Measurements from ENCODE around the gene OR2S2. TPM values are rescaled to one million over a fixed set of nuclear protein-coding genes. Genes with fewer than 3 reads are reported as not detected.

OR2S2 gene
- total RNA-seq, 1 donor from 2014 or later = not detected

- H3K4me1 ChIP-seq = no peaks in the 10 kb centered on the region
- H3K4me3 ChIP-seq = no peak overlapping the region
- H3K27me3 ChIP-seq = peaks cover 46% of the 10 kb centered on the region
- no peaks in the 10 kb centered on the region for H3K9me3 Mint-ChIP-seq
- no peak overlapping the region for H3K4me3 Mint-ChIP-seq
- peak overlapping the region; percentile 92 for H2AFZ ChIP-seq (replicated peaks)
- peaks cover 6% of the 10 kb centered on the region for H3K27me3 Mint-ChIP-seq (ENCODE audit: insufficient read depth, low read depth)
- H3K27ac ChIP-seq = no peak overlapping the region
- no peaks in the 10 kb centered on the region for H4K20me1 ChIP-seq (ENCODE audit: low read depth)
- DNase-seq (ENCODE audit: low spot score) = peak; percentile 48
- H3K4me1 Mint-ChIP-seq = peaks cover 4% of the 10 kb centered on the region
- TF ChIP-seq CTCF (IDR thresholded peaks at IDR 0.05) (no peak), EZH2phosphoT487 (IDR thresholded peaks at IDR 0.05) (no peak), EZH2 (IDR thresholded peaks at IDR 0.05) (no peak)
- H3K36me3 ChIP-seq = no peaks in the 10 kb centered on the region
- no peak overlapping the region for H3K9ac ChIP-seq
- no peaks in the 10 kb centered on the region for H3F3A ChIP-seq (ENCODE audit: low read depth)
- no peaks in the 10 kb centered on the region for H3K36me3 Mint-ChIP-seq
- peak overlapping the region; percentile 31 for H3K4me2 ChIP-seq
- H3K27ac Mint-ChIP-seq = no peak overlapping the region
- no peaks in the 10 kb centered on the region for H3K79me2 ChIP-seq (ENCODE audit: low read depth)
- H3K9me3 ChIP-seq (ENCODE audit: low read depth) = no peaks in the 10 kb centered on the region
Measured at GRCh38 chr9:35962126-35962906, 4.4 kb upstream of the OR2S2 start.

DNA sequence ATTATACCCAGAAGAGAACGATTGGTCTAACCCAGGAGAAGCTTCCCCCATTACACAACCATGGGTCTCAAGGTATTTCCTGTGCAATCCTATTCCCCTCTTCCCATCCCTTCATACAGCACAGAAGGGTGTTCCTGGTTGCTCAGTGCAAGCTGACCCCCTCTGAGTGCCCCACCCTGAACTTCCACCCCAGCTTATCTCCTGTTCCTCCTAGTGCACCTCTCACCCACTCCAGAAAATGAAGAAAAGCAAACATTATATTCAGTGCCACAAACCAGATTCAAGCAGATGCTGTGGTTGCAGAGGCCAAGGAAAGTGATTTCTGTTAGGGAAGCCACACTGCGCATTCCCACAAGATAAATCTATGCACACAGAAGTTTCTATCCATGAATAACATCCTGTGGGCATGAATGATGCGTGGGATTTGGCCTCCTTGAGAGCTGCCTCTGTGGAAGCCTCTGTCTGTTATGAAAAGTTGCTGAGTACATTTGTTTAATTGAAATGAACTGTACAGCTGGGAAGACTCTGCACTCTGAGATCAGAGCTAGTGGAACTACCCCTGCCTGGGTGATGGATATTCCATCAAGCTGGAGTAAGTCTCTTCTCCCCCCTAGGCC is 2.2 kb upstream of the OR2S2 start:
- Histone ChIP-seq H3K36me3 (no peaks in the 10 kb centered on the region), H3F3A (ENCODE audit: low read depth) (no peaks in the 10 kb centered on the region), H2AFZ (replicated peaks) (peak overlapping the region; percentile 17), H3K27ac (no peak overlapping the region), H3K4me3 (no peak overlapping the region), H4K20me1 (ENCODE audit: low read depth) (no peaks in the 10 kb centered on the region), H3K79me2 (ENCODE audit: low read depth) (no peaks in the 10 kb centered on the region), H3K4me1 (no peaks in the 10 kb centered on the region), H3K27me3 (peaks cover 30% of the 10 kb centered on the region), H3K4me2 (no peak overlapping the region), H3K9ac (no peak overlapping the region), H3K9me3 (ENCODE audit: low read depth) (no peaks in the 10 kb centered on the region)
- H3K27ac Mint-ChIP-seq = no peak overlapping the region
- DNase-seq (ENCODE audit: low spot score) = no peak
- no peak for TF ChIP-seq EZH2 (IDR thresholded peaks at IDR 0.05)
- TF ChIP-seq CTCF (IDR thresholded peaks at IDR 0.05) = no peak
- TF ChIP-seq EZH2phosphoT487 (IDR thresholded peaks at IDR 0.05) = no peak
- H3K4me3 Mint-ChIP-seq = no peak overlapping the region
- H3K9me3 Mint-ChIP-seq = no peaks in the 10 kb centered on the region
- H3K27me3 Mint-ChIP-seq (ENCODE audit: insufficient read depth, low read depth) = peaks cover 8% of the 10 kb centered on the region
- peaks cover 4% of the 10 kb centered on the region for H3K4me1 Mint-ChIP-seq
- no peaks in the 10 kb centered on the region for H3K36me3 Mint-ChIP-seq

GRCh38 chr9:35956651-35957050 is 1.3 kb downstream of the OR2S2 start:
- Mint-ChIP-seq H3K9me3 (no peaks in the 10 kb centered on the region), H3K4me3 (no peak overlapping the region), H3K4me1 (peaks cover 2% of the 10 kb centered on the region), H3K27me3 (ENCODE audit: insufficient read depth, low read depth) (peaks cover 13% of the 10 kb centered on the region), H3K36me3 (no peaks in the 10 kb centered on the region), H3K27ac (no peak overlapping the region)
- no peaks in the 10 kb centered on the region for H3K36me3 ChIP-seq
- H3K79me2 ChIP-seq (ENCODE audit: low read depth) = no peaks in the 10 kb centered on the region
- DNase-seq (ENCODE audit: low spot score) = no peak
- no peaks in the 10 kb centered on the region for H3F3A ChIP-seq (ENCODE audit: low read depth)
- TF ChIP-seq EZH2phosphoT487 (IDR thresholded peaks at IDR 0.05) = no peak
- TF ChIP-seq CTCF (IDR thresholded peaks at IDR 0.05) = no peak
- TF ChIP-seq EZH2 (IDR thresholded peaks at IDR 0.05) = no peak
- no peak overlapping the region for H3K9ac ChIP-seq
- no peaks in the 10 kb centered on the region for H4K20me1 ChIP-seq (ENCODE audit: low read depth)
- no peaks in the 10 kb centered on the region for H3K9me3 ChIP-seq (ENCODE audit: low read depth)
- no peaks in the 10 kb centered on the region for H3K4me1 ChIP-seq
- H3K27ac ChIP-seq = no peak overlapping the region
- H2AFZ ChIP-seq (replicated peaks) = no peak overlapping the region
- no peak overlapping the region for H3K4me2 ChIP-seq
- H3K27me3 ChIP-seq = peaks cover 52% of the 10 kb centered on the region
- no peak overlapping the region for H3K4me3 ChIP-seq
